Keratinocyte (primary cell): ENCODE data around the gene EHBP1. TPM values are rescaled to one million over a fixed set of nuclear protein-coding genes. Genes with fewer than 3 reads are reported as not detected.

ENCODE experiments used
- DNase-seq: peaks from one replicate; pipeline ENCODE4 v3.0.0-alpha.2; 2011; ENCODE audit warnings: low read depth, missing footprints, low spot score
- FAIRE-seq: peaks from 2 replicates; lab custom pipeline; 2011; peaks lifted over from hg19 to GRCh38; lab: Jason Lieb, UNC
- H2AFZ ChIP-seq: 2 replicates; pipeline ENCODE4 v1.6.0; 2012; ENCODE audit warnings: low read length, control low read depth, inconsistent platforms; ENCODE audit not compliant: control insufficient read depth
- H3K27ac ChIP-seq: 2 replicates; pipeline ENCODE4 v1.5.1; 2011; ENCODE audit warnings: low read length; ENCODE audit not compliant: control insufficient read depth, insufficient read depth
- H3K27me3 ChIP-seq: 3 replicates; pipeline ENCODE4 v1.6.0; 2011; ENCODE audit warnings: low read length; ENCODE audit not compliant: control insufficient read depth, insufficient read depth; ENCODE audit errors: extremely low read depth
- H3K36me3 ChIP-seq, 2 experiments: 2 replicates in 1 of 2; 3 replicates in 1 of 2; pipeline ENCODE4 v1.5.1; 2011; ENCODE audit warnings: low read length in 2 of 2, mild to moderate bottlenecking in 1 of 2; ENCODE audit not compliant: control insufficient read depth in 2 of 2, insufficient read depth in 2 of 2; ENCODE audit errors: extremely low read depth in 1 of 2
- H3K4me1 ChIP-seq: 3 replicates; pipeline ENCODE4 v1.5.1; 2011; ENCODE audit warnings: low read length; ENCODE audit not compliant: control insufficient read depth, insufficient read depth; ENCODE audit errors: extremely low read depth
- H3K4me2 ChIP-seq: 3 replicates; pipeline ENCODE4 v1.6.0; 2011; ENCODE audit warnings: low read depth, low read length; ENCODE audit not compliant: control insufficient read depth, insufficient read depth; ENCODE audit errors: extremely low read depth
- H3K4me3 ChIP-seq, 3 experiments: fragments of 200-600 bp in 1 of 3; sonication (generic) in 1 of 3; 2 replicates in 2 of 3; 3 replicates in 1 of 3; pipeline ENCODE4 v1.5.1; 2011 to 2016; ENCODE audit warnings: low read length in 3 of 3, mild to moderate bottlenecking in 3 of 3, control low read depth in 2 of 3, inconsistent platforms in 1 of 3, low read depth in 1 of 3, mixed read lengths in 1 of 3, mixed run types in 1 of 3, moderate library complexity in 1 of 3; ENCODE audit not compliant: control insufficient read depth in 2 of 3, insufficient read depth in 2 of 3; ENCODE audit errors: extremely low read depth in 1 of 3
- H3K79me2 ChIP-seq: 2 replicates; pipeline ENCODE4 v1.6.0; 2012; ENCODE audit warnings: low read length; ENCODE audit not compliant: control insufficient read depth, insufficient read depth
- H3K9ac ChIP-seq: 3 replicates; pipeline ENCODE4 v1.6.0; 2011; ENCODE audit warnings: low read length; ENCODE audit not compliant: control insufficient read depth, insufficient read depth; ENCODE audit errors: extremely low read depth
- H3K9me1 ChIP-seq: 3 replicates; pipeline ENCODE4 v1.6.0; 2011; ENCODE audit warnings: low read length; ENCODE audit not compliant: control insufficient read depth, insufficient read depth; ENCODE audit errors: extremely low read depth
- H3K9me3 ChIP-seq: 2 replicates; pipeline ENCODE4 v1.5.1; 2012; ENCODE audit warnings: low read depth, low read length; ENCODE audit not compliant: control insufficient read depth
- H4K20me1 ChIP-seq: 3 replicates; pipeline ENCODE4 v1.6.0; 2011; ENCODE audit warnings: low read length; ENCODE audit not compliant: control insufficient read depth, insufficient read depth; ENCODE audit errors: extremely low read depth
- EZH2 ChIP-seq: IDR thresholded peaks from one replicate; pipeline ENCODE4 v1.6.1; 2012; ENCODE audit warnings: inconsistent platforms, mild to moderate bottlenecking, low read length, moderate library complexity
- dilution Hi-C: fragments of 300-500 bp; cut with MboI; formaldehyde crosslinking; loops from one replicate; pipeline ENCODE4 v1.7.0; 2020; ENCODE audit warnings: low sequenced_read_pairs; ENCODE audit not compliant: extremely low pct_ligation_motif_present
- polyA plus RNA-seq, 5 experiments: library from polyadenylated mRNA; depleted of rRNA in 3 of 5; stranded (reverse) in 3 of 5; stranded (forward) in 1 of 5; unstranded in 1 of 5; fragments of >200 nt; gene quantifications; 1 replicate in 1 of 5; 2 replicates in 3 of 5; 3 replicates in 1 of 5; pipeline versions ENCODE4 v1.2.1 to v1.2.3, GENCODE V29; 2011 to 2012; ENCODE audit warnings: missing spikeins in 2 of 5, low read depth in 1 of 5, low replicate concordance in 1 of 5
- TF ChIP-seq, protein P1 (sequence below), 3 experiments: IDR thresholded peaks in 1 of 3; conservative IDR thresholded peaks in 1 of 3; optimal IDR thresholded peaks in 1 of 3; 2 replicates in 2 of 3; 3 replicates in 1 of 3; pipeline versions ENCODE3 to v1.5.1; 2011; ENCODE audit warnings: low read length in 3 of 3, mild to moderate bottlenecking in 3 of 3, moderate library complexity in 2 of 3, control low read depth in 1 of 3, inconsistent platforms in 1 of 3; ENCODE audit not compliant: insufficient read depth in 2 of 3; ENCODE audit errors: extremely low read depth in 1 of 3

Gene EHBP1
- polyA plus RNA-seq, 1 donor (not counting 4 experiments of a cell fraction or from before 2014, with no cell fraction given): 59.0 TPM

DNA sequence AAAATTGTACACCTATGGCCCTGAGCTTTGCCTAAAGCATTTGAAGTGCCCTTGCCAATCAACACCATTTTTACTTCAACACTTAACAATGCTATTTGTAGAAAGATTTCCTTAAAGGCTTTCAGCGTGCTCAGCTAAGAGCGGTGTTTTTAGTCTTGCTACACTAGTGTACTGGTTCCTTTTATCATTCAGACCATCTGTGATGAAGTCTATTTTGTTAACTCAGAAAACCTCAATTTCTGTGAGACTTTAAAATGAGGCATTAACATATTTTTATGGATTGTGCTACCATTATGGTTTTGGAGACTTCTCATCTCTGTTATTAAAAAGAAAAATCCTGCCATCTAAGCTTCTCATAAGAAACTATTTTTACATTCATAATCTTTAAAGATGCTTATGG, 46.6 kb upstream of the EHBP1 start:
- no peak overlapping the region for H3K9ac ChIP-seq
- H3K9me3 ChIP-seq: no peaks in the 10 kb centered on the region
- H3K79me2 ChIP-seq: no peaks in the 10 kb centered on the region
- H3K36me3 ChIP-seq: no peaks in the 10 kb centered on the region
- peaks cover 43% of the 10 kb centered on the region for H3K4me1 ChIP-seq
- H4K20me1 ChIP-seq: no peaks in the 10 kb centered on the region
- no peak overlapping the region for H3K4me2 ChIP-seq
- dilution Hi-C loops: no loop called here
- no peak overlapping the region for H3K4me3 ChIP-seq
- no peaks in the 10 kb centered on the region for H3K27me3 ChIP-seq
- H3K27ac ChIP-seq: no peak overlapping the region
- no peaks in the 10 kb centered on the region for H3K9me1 ChIP-seq
- no peak for TF ChIP-seq EZH2
- TF ChIP-seq, protein P1, sequence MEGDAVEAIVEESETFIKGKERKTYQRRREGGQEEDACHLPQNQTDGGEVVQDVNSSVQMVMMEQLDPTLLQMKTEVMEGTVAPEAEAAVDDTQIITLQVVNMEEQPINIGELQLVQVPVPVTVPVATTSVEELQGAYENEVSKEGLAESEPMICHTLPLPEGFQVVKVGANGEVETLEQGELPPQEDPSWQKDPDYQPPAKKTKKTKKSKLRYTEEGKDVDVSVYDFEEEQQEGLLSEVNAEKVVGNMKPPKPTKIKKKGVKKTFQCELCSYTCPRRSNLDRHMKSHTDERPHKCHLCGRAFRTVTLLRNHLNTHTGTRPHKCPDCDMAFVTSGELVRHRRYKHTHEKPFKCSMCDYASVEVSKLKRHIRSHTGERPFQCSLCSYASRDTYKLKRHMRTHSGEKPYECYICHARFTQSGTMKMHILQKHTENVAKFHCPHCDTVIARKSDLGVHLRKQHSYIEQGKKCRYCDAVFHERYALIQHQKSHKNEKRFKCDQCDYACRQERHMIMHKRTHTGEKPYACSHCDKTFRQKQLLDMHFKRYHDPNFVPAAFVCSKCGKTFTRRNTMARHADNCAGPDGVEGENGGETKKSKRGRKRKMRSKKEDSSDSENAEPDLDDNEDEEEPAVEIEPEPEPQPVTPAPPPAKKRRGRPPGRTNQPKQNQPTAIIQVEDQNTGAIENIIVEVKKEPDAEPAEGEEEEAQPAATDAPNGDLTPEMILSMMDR (optimal IDR thresholded peaks at IDR 0.05 in 1 of 3, IDR thresholded peaks at IDR 0.05 in 1 of 3, conservative IDR thresholded peaks at IDR 0.05 in 1 of 3; ENCODE audit: extremely low read depth in 1 of 3, insufficient read depth in 2 of 3, low read length in 3 of 3): no peak
- no peak overlapping the region for H2AFZ ChIP-seq
- DNase-seq (no peak), FAIRE-seq (no peak)

GRCh38 chr2:62660087-62660486, 45.4 kb upstream of the EHBP1 start:
- Histone ChIP-seq H3K79me2 (no peaks in the 10 kb centered on the region), H4K20me1 (no peaks in the 10 kb centered on the region), H3K27me3 (no peaks in the 10 kb centered on the region), H3K4me3 (peak overlapping the region in 2 of 3 experiments; percentile 43 to 61), H3K36me3 (no peaks in the 10 kb centered on the region), H3K27ac (peak overlapping the region; percentile 74), H3K4me2 (peak overlapping the region; percentile 93), H3K9me3 (no peaks in the 10 kb centered on the region), H3K9me1 (no peaks in the 10 kb centered on the region), H3K9ac (peak overlapping the region; percentile 47), H2AFZ (peak overlapping the region; percentile 95), H3K4me1 (peaks cover 43% of the 10 kb centered on the region)
- no peak for TF ChIP-seq EZH2
- TF ChIP-seq, protein P1 (optimal IDR thresholded peaks at IDR 0.05 in 1 of 3, IDR thresholded peaks at IDR 0.05 in 1 of 3, conservative IDR thresholded peaks at IDR 0.05 in 1 of 3; ENCODE audit: extremely low read depth in 1 of 3, insufficient read depth in 2 of 3, low read length in 3 of 3): no peak
- dilution Hi-C loops: no loop called here
- FAIRE-seq (no peak), DNase-seq (no peak)
